CD4-positive, alpha-beta T cell treated with Interleukin-17A for 1 hour (primary cell): ENCODE results near the gene MAPK8.

Experiments
- DNase-seq: peaks from one replicate; pipeline ENCODE4 v3.0.0-alpha.2; 2020

Gene MAPK8

DNA sequence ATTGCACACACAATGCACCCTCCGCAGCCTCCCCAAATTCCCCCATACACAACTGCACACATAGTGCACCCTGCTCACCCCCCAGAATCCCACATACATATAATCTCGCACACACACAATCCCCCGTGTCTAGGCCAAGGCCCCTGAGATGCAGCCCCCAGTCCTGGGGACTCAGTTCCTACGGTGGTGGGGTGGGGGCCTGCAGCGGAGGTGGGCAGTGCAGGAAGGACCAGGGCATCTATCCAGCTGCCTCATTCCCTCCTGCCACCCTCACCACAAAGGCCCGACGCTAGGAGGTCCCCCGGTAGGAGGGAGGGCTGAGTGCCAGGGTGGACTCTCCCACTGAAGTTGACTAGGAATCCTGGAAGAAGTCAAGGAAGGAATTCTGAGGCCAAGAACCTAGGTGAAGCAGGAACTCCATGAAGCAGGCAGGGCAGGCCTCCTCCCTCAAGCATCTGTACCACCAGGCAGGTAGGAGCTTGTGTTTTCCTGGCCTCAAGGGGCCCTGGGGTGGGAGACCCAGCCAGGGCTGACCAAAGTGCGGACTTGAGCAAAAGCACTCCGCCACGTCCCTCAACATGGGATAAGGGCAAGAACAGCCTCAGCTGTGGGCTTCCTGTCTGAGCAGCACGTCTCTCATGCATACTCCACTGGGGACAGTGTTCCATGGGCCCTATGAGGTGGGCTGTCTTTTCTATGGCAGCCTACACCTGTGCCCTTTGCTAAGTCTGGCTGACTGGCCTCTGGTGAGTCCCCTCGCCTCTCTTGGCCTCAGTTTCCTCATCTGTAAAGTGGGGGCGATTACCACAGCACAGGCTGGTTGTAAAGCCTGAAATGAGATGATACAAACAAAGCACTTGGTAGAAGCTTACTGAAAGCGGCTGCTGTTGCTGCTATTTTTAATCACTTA is 145.7 kb downstream of the MAPK8 start:
- DNase-seq: no peak

DNA sequence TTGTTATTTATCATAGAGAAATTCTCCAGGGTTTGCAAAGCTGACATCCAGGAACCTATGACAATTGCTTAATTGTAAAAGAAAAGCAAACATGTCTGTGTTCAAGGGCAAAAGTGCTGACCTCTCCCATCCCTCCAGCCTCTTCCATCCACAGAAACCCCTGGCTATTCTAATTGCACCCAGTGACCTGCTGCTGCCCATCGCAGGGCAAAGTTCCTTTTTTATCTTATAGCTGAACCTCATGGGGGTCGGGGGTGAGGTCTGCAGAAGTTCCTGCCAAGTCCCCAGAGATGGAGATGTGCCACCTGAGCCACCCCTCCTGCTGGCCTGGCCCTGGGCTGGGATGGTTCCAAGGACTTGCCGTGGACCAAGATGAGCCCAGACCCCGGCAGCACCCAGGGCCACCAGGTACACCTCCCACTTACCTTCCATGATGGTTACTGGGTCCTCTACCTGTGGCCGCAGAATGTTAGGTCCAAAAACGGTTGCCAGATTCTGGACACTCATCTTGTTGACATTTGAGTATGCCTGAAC is 146.5 kb downstream of the MAPK8 start:
- DNase-seq: no peak

DNA sequence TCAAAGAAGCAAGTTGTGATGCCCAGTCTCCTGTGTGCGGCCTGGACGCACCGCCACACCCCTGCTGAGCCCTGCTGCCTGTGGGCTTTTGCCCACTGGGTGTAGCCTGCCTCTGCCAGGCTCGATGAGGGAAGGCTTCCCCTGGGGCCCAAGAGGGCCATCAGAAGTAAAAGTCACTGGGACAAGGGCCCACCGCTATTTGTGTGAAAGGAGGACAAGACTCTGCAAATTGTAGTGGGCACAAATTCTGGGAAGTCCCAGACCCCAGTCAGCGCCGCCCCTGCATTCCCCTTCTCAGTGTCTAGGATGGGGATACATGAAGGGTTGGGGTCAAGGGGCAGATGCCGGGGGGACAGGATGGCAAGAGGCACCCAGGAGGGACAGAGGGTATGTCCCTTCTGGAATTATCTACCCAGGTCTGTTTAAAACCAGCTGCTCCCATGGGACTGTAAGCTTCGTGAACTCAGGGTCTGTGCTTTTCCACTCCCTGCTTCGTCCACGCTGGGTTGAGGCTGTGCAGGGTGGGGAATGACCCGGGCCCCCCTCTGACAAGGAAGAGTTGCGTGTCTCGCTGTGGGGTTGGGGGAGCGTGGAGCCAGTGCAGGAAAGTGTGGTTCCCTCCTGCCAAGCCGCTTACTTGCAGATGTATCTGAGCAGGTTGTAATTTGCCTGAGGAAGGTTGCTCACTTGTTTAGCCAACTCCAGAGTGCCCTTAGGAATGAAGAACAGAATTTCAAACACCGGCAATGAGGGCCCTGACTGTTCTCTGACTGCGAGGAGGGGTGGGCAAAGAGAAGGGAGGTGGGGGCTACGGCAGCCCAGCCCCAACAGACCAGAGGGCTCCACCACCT is 147.2 kb downstream of the MAPK8 start:
- DNase-seq: no peak

DNA sequence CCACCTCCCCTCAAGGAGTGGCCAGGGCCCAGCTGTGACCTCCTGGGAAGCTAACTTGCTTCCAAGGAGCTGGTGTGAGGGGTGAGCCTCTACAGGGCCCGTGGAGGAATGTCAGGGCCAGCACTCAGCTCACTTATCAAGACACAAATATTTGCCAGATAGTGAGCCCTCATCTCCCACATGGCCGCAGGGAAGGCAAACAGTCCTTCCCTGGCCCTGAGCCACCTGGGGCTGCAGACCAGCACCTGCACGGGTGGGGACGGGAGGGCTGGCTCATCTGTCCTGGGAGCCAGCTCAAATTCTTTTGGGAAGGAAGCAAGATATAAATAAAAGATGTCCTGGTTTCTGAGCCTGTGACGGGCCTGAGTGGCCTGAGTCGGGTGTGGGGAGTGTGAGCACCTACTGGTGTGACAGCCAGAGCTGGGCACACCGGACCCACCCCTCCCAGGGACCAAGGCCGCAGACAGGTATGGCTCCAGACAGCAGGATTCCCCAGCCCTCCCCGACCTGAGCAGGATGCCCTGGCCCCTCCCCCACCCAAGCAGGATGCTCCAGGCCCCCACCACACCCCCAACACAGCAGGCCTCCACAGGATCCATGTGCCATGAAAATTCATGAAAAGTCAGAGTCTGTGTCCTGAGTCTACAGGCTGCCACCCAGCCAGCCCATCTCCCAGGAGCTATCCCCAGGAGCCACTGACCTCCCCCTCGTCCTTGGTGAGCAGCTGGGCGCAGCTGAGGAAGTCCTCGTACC is 148.0 kb downstream of the MAPK8 start:
- DNase-seq: no peak

DNA sequence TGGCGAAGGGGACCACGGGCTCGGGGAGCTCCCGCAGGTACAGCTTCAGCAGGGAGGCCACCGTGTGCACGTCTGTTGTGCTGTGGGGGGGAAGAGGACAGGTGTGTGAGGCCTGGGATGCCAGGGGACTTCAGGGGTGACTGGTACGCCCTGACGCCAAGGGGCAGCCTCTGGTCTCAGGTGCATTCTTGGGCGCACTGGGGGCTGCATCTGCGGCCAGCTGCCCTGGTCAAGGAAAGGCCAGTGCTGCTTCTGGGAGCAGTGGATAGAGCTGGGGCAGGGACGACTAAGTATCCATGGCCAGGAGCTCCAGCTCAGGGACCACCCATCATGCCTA is 148.5 kb downstream of the MAPK8 start:
- no peak for DNase-seq

DNA sequence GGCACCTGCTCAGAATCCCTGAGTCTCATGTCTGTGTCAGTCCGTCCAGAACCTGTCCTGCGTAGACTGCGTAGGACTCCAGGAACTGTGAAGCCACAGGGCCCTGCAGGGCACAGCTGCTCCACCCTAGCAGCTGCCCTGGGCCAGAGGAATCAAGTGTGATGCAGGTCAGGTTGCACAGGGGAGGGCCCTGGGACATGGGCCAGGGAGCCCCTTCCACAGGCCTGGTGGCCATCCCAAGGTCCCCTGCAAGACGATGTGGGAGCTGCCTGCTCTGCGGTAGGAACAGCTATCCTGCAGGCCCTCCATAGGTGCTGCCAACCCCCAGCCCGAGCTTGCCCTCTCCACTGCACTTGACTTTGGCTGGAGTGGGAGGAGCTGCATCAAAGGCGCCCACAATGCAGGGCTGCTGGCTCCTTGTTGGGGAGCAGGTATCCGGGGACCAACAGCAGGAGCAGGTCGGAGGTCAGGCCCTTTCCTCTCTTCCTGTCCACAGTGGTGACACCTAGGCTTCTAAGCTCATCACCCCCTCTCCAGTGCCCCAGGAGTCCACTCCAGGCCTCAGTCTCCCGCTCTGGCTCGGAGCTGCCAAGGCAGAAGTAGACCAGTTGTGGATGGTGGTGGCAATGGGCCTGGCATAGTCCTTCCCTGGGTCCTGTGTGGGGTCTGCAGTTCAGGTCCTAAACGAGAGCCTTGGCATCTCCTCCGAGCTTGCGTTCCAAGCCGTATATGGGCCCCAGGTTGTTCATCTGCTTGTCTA is 149.1 kb downstream of the MAPK8 start:
- DNase-seq: no peak

DNA sequence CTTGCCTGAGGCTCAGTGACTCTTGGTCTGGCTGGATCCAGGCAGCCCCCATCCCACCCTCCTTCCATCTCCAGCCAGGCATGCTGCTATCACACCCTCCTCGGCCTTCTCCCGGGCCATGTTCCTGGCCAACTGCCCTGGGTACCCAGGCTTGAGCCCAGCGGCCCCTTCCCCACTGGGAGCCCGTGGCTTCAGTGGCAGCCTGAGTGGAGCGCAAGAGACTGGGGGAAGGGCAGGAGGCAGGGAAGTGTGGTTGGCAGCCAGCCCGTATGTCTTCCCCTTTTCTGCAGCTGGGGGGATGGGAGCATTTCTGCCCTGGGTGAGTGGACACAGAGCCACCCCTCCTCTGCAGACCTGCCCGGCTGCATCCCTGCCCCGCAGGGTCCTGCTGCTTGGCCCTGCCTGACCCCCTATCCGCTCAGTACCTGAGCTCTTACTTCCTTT is 149.9 kb downstream of the MAPK8 start:
- DNase-seq: no peak

DNA sequence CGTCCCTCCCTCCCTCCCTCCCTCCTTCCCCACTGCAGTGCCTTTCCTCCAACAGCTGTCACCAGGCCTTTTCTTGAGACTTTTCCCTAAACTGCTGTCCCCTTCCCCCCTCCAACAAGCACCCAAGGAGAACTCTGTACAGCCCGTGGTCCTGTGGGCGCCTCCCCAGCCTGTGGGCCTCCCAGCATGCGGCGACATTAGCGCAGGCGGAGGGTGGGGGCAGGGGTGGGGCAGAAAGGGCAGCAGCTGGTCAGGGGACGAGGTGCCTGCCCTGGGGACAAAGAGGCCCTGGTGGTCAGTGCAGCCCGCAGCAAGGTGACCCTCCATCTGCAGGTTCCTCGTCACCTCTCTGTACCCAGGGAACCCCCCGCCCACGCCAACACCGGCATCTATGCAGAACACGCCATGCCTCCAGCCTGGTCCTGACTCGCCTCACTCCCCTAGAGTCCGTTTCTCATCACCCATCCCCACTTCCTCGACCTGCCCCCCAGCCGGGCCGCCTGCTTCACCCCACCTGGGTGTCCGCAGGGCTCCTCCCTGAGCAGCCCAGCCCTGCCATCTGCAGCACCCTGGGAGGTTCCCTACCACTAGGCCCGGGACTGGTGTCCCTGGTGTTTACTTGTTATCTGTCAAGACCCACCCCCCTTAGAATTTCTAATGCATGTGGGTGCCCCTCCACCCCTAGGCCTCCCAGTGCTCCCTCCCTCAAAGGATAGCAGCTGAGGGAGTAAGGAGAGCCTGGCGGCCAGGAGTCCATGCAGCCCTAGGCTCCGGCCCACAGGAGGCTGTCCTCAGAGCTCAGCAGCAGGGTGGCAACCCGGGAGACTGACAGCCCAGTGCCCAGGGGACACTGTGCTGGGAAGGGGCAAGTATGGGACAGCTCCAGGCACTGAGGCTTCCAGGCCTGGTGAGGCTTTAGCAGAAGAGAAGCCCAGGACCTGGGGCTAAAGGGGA is 150.6 kb downstream of the MAPK8 start:
- no peak for DNase-seq

DNA sequence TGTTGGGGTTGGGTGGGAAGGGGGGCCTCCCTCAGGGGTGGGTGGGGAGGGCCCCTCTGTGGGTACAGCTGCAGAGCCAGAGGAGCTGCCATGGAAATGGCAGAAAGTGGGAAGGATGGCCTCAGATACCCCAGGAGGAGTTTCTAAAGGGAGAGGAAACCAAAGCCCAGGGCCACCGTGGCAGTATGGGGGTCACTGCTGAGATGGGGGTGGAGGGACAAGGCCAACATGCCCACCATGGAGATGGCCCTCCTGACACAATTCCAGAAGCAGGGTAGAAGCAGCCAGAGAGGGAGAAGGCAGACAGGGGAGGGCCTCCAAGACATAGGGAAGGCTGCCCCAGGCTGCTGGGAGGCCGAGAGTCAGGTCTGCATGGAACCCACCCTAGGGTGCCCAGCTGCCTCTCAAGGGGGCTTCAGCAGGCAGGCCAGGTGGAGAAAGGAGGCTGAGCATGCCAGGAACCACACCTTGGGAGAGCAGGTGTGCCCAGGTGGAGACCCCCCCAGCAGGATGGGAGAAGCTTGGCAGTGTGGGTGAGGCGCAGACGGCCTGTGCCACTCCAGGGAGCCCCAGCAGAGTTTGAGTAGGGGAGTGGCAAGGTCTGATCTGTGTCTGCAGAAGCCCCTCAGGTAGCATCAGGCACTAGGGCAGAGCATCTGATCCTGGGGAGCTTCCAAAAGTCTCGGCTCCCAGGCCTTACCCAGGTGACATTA is 151.6 kb downstream of the MAPK8 start:
- DNase-seq: no peak

DNA sequence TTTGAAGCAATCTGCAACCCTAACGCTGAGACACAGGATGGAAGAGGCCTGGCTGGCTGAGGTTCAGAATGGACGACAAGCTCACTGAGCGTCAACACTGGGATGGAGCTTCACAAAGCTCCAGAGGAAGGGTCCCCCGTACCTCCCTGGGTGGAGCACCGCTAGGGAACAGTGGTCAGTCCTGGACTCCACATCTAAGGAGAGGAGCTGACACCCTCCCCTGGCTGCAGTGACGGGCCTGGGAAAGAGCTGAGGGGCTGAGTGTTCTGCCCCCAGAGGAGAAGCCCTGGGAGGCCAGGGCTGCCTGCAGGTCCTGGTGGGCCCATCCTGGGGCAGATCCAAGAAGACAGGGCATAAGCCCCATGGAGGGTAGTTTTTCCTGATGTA is 152.2 kb downstream of the MAPK8 start:
- DNase-seq: no peak

DNA sequence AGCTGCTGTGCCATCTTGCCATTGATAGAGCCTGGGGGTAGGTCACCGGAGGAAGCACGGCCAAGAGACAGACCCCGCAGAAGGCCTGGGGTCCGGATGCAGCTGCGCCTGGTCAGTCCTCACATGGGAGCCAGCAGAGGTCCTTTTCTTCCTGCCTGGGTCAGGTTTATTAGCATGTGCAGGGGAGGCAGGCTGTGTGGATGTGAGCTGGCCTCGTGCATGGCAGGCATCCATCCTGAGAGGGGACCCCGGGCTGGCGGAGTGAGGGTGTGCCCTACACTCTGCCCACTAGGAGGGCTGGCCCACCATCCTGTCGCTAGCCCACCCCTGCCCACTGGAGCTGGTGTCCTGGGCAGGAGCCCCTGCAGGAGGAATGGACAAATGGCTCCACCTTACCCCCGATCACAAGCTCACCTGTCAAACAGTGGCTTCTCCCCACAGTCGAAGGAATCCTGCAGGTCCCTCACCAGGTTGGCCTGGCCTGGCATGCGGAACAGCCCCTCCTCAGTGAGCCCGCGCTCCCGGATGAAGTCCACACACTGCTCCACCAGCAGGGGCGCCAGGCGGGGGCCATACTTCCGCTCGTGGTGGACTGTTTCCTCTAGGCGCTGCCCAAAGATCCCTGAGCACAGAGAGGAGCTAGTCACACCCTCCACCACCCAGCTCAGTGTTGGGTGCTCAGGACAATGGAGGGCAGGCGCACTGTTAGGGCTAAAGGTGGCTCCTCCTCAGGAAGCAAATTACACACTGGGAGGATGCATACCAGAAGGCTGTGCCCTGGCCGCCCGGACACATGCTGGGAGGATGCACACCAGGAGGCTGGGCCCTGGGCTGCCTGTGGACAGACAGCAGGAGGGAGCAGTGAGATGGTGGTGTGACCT is 153.0 kb downstream of the MAPK8 start:
- no peak for DNase-seq

DNA sequence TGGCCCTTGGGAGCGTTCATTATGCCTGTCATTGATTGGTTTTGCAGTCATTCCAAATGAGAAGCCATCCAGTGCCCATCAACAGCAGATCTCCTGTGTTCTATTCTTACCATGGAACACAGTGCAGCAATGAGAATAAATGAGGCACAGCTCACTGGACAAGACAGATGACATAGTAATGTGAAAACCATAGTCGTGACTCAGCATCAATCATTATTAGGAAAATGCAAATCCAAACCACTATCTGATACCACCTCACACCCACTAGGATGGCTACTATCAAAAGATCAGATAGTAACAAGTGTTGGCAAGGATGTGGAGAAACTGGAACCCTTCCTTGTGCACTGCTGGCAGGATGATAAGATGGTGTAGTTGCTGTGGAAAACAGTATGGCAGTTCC is 153.7 kb downstream of the MAPK8 start:
- no peak for DNase-seq

DNA sequence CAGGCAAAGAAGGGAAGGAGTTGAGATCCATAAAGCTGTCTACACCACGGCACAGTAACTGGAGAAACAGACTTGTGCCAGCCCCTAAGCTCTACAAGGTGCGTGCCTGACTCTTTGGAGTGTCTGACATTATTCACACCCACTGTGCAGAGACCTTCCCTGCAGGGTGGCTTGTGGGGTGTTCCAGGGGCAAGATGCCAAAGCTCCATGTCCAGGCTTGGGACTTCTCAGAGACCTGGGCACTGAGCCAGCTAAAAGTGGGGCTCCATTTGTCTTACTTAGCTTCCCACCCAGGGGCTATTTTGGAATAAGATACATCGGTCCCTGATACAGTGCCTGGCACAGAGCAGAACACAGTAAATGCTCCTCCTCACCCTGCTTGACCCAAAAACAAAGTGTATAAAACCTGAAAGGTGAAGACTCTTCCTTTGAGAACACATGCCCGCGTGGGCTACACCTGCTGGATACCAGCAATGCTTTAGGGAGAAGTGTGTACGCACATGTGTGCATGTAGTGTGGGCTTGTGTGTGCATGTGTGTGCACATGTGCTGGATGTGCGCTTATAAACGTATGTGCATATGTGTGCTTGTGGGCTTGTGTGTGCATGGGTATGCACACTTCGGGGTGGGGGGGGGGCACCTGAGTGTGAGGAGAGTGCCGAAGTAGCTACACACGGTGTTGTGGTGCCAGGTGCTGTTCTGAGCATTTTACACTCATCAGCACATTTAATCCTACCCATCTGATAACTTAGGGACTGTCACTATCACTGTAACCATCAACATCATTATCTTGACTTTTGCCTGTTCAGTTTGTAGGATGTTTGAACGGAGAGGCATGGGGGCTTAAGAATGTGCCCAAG is 155.4 kb downstream of the MAPK8 start:
- no peak for DNase-seq

DNA sequence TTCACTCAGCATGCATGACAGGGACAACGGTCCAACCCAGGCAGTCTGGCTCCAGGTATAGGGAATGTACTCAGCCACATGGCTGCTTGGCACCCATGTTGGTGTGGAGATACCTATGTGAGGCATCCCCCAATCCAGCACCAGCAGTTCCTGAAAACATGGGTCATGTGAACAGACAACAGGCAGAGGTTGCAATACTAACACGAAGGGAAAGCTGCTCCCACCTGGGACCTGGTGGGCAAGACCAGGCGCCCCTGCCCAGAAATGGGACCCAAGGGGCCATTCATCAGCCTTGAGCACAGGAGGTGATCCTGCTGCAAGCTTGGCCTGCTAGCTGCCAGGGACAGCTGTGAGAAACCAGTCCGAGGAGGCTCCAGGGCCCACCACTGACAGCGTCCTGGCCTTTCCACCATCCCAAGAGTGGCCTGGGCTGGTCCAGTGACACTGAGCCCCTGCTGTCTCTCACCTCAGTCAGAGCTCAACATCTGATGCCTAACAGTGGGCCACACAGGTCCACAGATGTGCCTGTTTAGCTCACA is 156.1 kb downstream of the MAPK8 start:
- no peak for DNase-seq

DNA sequence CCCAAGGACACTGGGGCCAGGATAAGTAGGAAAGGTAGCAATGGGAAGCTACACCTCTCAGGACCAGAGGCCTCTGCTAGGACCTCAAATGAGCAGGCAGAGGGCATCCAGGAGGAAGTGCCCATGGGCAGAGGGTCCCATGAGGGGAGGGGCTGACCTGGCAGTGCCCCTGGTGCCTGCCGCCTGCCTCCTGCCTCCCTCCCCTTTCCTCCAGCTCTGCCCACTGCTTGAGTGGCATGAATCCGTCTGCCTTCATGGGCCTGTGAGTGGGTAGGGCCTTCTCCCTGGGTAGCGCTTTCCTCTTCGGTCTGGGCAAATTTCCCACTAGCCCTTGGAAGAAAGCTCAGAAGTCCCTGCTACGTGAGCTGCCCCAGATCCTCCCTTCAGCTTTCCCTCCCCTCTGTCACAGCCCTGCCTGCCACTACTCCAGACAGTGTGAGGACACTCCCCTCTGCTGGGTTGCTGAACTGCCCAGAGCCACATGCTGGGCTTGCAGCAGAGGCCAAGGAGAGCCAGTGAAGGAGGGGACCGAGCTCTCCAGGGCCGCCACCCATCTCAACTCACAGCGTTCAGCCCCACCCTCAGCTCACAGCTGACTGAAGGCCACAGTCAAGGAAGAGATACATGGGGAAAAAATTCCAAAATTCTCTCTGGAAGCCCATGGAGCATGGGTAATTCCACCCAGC is 157.0 kb downstream of the MAPK8 start:
- DNase-seq: no peak

DNA sequence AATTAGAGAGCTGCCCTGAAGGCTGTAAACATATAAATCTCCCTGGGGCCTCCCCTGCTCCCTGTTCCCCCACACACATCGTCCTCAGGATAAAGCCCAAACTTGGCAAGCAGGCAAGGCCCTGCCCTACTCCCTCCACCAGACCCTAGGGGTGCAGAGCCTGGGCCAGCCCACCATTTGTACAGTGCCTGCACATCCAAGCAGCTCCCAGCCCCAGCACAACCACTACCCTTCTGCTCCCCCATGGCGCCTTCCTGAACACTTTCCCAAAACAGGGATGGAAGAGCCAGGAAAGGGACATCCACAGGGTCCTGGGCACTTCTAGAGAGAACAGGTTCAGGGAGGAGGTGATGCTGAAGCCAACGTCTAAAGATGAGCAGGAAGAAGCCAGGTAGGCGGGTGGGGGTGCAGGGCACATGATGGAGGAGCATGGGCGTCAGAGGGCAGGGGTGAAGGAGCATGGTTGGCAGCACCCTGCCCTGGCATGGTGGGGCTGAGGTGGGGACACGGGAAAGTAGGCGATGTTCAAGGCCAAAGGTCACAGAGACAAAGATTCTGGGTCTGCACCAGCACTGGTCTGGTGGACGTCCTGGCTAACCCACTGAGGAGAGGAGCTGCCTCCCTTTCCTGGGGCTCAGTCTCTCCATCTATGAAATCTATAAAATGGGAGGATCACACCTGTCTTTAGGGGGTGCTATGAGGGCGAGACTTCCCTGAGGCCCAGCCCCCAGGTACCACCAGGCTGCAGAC is 157.8 kb downstream of the MAPK8 start:
- no peak for DNase-seq
